ENCODE data around the gene SGCB.

The SGCB gene

DNA sequence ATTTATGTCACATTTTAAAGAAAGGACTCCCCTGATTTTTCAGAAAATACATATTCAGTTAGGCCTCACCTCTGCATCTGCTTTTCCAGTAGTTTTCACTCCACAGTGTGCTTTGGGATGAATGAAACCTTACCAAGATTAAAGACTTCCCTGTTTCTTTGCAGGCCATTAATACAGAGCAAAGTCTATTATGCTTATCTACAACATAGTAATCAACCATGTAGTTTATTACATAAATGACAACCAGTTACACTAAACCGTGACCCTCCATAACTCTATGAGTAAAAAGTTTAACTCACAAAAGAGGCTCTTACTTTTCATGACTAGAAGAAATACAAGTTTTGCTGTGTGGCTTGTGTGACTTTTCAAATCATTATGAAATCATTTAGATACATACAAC lies 20.3 kb downstream of the SGCB start:
- no peak for DNase-seq

DNA sequence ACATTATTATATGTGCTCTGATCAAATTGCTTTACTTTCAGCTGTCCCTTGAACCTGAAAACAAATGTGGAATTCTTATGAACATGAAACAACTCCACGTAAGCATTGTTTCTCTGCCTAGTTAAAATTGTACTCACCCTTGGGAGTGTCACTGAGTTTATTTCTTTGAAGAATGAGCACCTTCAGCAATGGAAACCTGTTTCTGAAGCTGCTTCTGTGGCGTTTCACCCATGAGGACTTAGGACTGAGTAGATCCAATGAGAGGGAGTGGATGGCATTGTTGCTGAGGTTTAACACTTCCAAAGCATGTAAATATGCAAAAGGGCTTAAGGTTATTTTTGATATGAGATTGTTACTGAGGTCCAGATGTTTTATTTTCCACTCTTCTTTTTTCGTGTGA lies 21.1 kb downstream of the SGCB start:
- no peak for DNase-seq

DNA sequence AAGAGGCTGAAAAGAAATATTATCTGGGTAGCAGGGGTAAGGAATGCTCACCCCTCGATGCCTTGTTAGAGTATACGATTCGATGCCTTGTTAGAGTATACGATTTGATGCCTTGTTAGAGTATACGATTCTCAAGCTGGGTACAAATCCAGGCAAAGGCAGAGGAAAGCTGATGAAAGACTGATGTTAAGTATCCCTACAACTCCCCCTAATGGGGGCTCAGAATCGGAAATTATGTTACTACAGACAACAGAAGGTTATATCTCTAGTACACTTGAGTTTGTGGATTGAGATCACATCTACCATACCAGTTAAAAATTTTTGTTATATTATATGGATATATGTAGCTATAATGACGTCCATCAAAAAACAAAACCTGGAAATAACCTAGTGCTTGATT lies 22.7 kb downstream of the SGCB start:
- no peak for DNase-seq

DNA sequence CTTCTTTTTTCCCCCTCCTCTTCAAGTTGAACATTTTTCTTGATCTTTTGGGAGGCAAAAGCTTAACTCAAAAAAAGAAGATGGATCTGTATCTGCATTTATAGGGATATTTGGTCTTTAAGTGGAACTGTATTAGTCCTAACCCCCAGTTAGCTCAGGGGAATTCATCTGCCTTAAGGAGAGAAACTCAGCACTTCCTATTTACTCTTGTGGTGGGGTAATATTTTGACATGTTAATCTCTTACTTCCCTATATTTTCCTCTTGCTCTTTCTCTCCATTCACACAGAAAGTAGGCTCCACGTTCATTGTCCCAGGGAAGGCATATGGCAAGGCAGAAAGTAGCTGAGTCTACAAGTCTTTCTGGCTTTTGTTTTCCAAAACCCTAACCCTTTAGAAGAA lies 23.2 kb downstream of the SGCB start:
- no peak for DNase-seq

DNA sequence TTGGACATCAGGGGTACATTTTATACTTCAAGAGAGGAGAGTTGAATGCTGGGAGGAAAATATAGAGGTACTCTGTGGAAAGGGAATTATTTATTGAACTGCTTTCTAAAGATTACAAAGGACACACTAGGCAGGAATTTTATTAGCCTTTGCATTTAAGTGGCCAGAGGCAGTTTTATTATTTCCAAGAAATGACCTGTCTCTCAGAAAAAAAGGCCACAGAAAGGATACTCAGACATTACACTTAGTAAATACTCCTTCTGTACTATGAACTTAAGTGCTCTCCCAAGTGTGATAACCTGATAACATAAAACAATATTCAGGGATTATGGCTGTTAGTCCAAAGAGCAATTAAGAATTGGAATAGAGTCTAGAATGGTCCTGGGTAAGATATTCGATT lies 25.4 kb downstream of the SGCB start:
- DNase-seq: no peak

DNA sequence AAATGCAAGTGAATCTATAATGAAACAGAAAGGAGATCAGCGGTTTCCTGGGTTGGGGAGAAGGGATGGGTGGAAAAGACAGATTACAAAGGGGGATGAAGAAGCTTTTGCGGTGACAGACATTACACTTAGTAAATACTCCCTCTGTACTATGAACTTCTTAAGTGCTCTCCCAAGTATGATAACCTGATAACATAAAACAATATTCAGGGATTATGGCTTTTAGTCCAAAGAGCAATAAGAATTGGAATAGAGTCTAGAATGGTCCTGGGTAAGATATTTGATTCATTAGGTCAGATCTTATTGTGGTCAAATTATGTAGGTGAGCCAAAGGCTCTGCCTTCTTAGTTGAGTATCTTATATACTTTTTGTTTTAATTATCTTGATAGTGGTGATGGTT lies 27.1 kb downstream of the SGCB start:
- no peak for DNase-seq

DNA sequence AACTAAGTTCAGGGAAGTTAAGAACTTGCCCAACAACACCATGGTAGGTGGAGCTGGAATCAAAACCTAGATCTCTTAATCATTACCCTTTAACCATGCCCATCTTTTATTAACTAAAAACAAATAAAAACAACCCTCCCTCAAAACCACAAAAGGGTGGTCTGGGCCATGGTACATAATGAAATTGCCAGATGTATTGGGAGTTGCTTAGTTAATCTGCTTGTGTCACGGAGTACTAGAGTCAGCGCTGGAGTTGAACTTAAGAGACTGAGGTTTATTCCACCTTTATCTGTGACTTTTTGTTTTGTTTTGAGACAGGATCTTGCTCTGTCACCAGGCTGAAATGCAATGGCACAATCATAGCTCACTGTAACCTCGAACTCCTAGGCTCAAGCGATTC lies 31.2 kb downstream of the SGCB start:
- DNase-seq: no peak

DNA sequence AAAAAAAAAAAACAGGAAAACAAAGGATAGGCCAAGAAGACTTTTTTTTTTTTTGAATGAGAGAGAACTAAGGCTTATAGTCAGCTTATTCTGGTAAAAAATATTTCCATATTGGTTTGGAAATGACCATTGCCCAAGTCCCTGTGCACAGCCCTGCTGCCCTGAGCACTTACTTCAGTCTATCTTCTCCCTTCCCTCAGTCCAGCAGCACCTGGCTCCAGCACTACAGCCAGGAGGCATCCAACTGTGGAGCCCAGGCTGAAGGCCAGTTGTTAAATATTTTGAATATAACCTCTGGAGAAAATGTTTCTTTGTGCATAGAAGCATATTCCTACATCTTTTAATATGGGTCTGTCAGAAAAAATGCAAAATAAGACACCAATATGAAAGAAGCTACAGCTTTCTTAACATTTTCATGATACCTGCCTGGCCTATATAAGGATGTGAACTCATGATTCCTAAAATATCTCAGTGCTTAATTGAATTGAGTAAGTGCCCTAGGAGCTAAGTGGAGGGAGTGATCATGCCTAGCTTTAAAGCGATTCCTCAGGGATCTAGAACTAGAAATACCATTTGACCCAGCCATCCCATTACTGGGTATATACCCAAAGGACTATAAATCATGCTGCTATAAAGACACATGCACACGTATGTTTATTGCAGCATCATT lies 32.4 kb downstream of the SGCB start:
- DNase-seq: no peak

DNA sequence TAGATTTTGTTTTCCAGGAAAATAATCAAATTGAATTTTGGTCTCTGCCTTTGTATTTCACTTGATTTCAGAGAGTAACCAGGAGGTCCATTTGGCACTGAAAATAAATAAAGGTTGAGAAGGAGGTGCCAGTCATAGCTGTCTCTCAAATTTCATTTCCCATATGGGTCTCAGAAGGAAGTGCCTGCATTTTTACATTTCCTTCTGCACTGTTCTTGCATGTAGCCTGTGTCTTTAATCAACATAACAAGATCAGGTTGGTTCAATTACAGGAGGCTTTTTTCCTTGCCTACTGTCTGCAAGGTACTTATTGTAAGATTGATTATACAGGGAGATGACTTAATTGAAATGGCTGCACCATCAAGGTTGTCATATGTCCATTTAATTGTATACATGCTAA lies 33.7 kb downstream of the SGCB start:
- DNase-seq: no peak

DNA sequence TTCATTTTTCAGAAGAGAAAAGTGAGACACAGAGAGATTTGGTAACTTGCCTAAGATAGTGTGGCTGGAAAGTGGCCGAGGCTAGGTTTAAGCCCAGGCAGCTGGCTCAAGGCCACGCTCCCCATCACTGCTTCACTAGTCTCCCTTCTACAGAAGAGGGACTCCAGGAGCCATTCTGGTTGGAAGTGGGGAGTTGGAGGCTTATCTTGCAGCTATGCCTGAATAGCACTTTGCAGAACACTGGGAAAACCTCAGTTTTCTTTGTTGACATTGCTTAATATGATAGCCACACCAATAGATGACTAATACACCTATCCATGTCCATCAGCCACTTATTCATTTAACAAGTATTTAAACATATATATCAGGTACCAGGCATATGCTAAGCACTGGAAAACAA lies 36.5 kb downstream of the SGCB start:
- DNase-seq: no peak

DNA sequence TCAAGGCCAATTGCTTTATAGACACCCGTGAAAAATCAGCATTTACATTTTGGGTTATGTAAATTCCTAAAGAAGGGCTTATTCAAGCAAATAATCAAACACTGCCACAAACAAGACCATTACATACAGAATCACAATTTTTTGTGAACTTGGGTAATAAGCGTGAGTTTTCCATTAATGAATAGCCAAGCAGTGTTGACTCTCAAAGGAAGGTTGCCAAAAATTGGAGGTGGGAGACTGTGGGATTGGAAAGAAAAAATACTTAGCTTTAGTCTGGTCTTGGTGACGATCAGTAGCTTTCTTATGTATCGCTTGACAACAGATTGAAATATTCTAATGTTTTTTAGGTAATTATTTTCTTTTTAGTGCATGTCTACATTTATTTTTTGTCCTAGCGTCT lies 38.8 kb downstream of the SGCB start:
- DNase-seq: no peak

DNA sequence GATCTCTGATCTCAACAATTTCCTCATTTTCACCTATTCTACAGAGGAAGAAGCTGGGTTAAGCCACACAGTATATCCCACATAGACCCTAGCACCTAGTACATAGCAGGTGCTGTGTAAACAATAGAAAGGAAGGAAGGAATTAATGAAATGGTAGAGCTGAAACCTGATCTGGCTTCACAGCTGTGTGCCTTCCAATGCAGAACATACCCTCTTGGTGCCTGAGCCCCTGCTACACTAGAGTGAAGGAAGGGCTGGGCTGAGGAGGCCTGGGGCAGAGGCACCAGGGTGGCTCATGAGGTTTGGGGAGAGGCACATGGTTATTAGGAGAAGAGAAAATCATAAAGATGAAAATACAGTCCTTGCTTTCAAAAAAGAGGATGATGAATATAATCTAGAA lies 39.3 kb downstream of the SGCB start:
- no peak for DNase-seq

DNA sequence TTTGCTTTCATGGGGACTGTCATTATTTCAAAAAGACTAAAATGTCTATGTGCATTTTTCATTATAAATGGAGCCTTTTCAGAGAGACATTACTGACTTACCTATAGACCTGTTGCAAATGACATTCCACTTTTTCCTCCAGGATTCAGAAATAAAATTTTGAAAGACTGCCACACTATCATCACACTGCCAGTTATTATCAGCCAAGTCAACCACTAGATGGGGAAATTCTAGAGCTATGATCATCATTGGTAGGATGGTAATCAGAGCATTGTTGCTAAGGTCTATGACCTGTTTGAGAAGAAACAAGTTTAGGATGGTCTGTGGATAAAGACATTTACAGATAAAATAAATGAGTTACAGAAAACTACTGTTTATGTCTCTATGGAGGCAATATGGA lies 40.5 kb downstream of the SGCB start:
- no peak for DNase-seq

DNA sequence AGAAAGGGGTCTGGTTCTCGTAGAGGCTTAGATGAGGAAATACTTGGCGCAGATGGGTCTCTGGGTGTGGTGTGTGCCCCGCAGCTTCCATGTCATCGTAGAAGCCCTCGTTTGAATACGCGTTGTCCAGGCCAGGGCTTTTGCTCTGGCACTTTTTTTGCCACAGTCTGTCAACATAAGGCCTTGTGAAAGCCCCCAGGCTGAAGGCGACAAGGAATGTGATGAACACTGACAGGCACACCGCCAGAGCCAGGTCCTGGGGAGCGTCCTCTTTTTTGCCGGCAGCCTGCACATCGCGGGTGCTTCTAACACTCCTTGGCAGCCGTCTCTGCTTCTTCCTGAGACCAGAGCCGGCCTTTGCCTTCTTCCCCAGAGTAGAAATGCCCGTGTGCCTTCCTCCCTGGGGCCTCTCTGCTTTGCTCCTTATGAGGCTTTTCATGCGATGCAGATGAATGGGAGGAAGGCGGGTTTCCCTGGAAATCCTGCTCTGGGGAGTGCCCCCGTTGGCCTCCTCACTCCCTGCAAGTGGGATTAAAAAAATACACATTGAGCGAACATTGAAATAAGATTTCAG lies 42.4 kb downstream of the SGCB start:
- DNase-seq: no peak
